ENCODE measurements around the gene XIRP1. TPM values are rescaled to one million over a fixed set of nuclear protein-coding genes. Genes with fewer than 3 reads are reported as not detected.

XIRP1 gene
- total RNA-seq, 1 donor from 2014 or later: 0.21 TPM

- TF ChIP-seq CTCF (IDR thresholded peaks at IDR 0.05; ENCODE audit: unreplicated experiment): no peak
- H3K4me3 Mint-ChIP-seq (ENCODE audit: unreplicated experiment): peak overlapping the region; percentile 100
- peak; percentile 43 for DNase-seq (ENCODE audit: low spot score)
- H3K9me3 Mint-ChIP-seq (ENCODE audit: unreplicated experiment): no peaks in the 10 kb centered on the region
- peaks cover 27% of the 10 kb centered on the region for H3K36me3 Mint-ChIP-seq (ENCODE audit: low read depth, unreplicated experiment)
- H3K27me3 Mint-ChIP-seq (ENCODE audit: unreplicated experiment): peaks cover 39% of the 10 kb centered on the region
- peak overlapping the region; percentile 97 for H3K27ac Mint-ChIP-seq (ENCODE audit: unreplicated experiment)
- H3K4me1 Mint-ChIP-seq (ENCODE audit: unreplicated experiment): peaks cover 79% of the 10 kb centered on the region
Observed at GRCh38 chr3:39150803-39151631, 41.4 kb downstream of the XIRP1 start.

- Mint-ChIP-seq H3K27me3 (ENCODE audit: unreplicated experiment) (peaks cover 36% of the 10 kb centered on the region), H3K9me3 (ENCODE audit: unreplicated experiment) (no peaks in the 10 kb centered on the region), H3K4me3 (ENCODE audit: unreplicated experiment) (peak overlapping the region; percentile 100), H3K36me3 (ENCODE audit: low read depth, unreplicated experiment) (peaks cover 34% of the 10 kb centered on the region), H3K27ac (ENCODE audit: unreplicated experiment) (peak overlapping the region; percentile 99), H3K4me1 (ENCODE audit: unreplicated experiment) (peaks cover 83% of the 10 kb centered on the region)
- no peak for DNase-seq (ENCODE audit: low spot score)
- TF ChIP-seq CTCF (IDR thresholded peaks at IDR 0.05; ENCODE audit: unreplicated experiment): no peak
Observed at GRCh38 chr3:39150148-39150802, 42.1 kb downstream of the XIRP1 start.

- Mint-ChIP-seq H3K4me3 (ENCODE audit: unreplicated experiment) (peak overlapping the region; percentile 70), H3K9me3 (ENCODE audit: unreplicated experiment) (no peaks in the 10 kb centered on the region), H3K36me3 (ENCODE audit: low read depth, unreplicated experiment) (peaks cover 38% of the 10 kb centered on the region), H3K27me3 (ENCODE audit: unreplicated experiment) (peaks cover 31% of the 10 kb centered on the region), H3K4me1 (ENCODE audit: unreplicated experiment) (peaks cover 79% of the 10 kb centered on the region), H3K27ac (ENCODE audit: unreplicated experiment) (peak overlapping the region; percentile 99)
- no peak for DNase-seq (ENCODE audit: low spot score)
- TF ChIP-seq CTCF (IDR thresholded peaks at IDR 0.05; ENCODE audit: unreplicated experiment): no peak
Observed at GRCh38 chr3:39149498-39150147, 42.8 kb downstream of the XIRP1 start.

- Mint-ChIP-seq H3K27ac (ENCODE audit: unreplicated experiment) (peak overlapping the region; percentile 99), H3K4me3 (ENCODE audit: unreplicated experiment) (peak overlapping the region; percentile 70), H3K4me1 (ENCODE audit: unreplicated experiment) (peaks cover 76% of the 10 kb centered on the region), H3K36me3 (ENCODE audit: low read depth, unreplicated experiment) (peaks cover 42% of the 10 kb centered on the region), H3K27me3 (ENCODE audit: unreplicated experiment) (peaks cover 30% of the 10 kb centered on the region), H3K9me3 (ENCODE audit: unreplicated experiment) (no peaks in the 10 kb centered on the region)
- no peak for TF ChIP-seq CTCF (IDR thresholded peaks at IDR 0.05; ENCODE audit: unreplicated experiment)
- DNase-seq (ENCODE audit: low spot score): no peak
Observed at GRCh38 chr3:39149059-39149455, 43.3 kb downstream of the XIRP1 start.
